Measurements from ENCODE around the gene ARCN1. TPM values are rescaled to one million over a fixed set of nuclear protein-coding genes. Genes with fewer than 3 reads are reported as not detected.
A peak's percentile ranks its signal among the peaks of the same experiment; 100 is the strongest.

ARCN1 gene
- total and polyA plus RNA-seq, 9 of the 15 experiments (the other 6 are each of a cell fraction or from before 2014, with no cell fraction given): 30.0 to 224 (median 76.4) TPM

DNA sequence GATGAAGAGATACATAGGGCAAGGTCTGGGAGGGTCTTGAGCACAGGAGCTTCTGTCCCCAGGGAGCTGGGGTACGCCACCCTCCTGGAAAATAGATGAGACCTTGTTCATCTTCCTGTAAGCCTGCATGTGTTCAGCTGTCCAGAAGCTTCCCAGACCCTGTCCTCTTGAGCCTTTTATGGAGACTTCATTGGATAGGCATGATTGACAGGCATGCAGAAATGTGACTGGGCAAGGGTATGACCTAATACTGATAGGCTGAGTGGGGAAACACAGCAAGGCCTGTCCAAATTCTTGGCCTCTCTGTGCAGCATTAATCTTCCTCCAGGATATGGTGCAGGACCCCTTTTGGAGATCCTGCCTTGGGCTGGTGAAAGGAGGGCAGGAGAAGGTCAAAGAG lies 15.7 kb downstream of the ARCN1 start:
- H3K9ac ChIP-seq (ENCODE audit: insufficient read depth in 1 of 2, low read depth in 2 of 2, low read length in 2 of 2): no peak overlapping the region

DNA sequence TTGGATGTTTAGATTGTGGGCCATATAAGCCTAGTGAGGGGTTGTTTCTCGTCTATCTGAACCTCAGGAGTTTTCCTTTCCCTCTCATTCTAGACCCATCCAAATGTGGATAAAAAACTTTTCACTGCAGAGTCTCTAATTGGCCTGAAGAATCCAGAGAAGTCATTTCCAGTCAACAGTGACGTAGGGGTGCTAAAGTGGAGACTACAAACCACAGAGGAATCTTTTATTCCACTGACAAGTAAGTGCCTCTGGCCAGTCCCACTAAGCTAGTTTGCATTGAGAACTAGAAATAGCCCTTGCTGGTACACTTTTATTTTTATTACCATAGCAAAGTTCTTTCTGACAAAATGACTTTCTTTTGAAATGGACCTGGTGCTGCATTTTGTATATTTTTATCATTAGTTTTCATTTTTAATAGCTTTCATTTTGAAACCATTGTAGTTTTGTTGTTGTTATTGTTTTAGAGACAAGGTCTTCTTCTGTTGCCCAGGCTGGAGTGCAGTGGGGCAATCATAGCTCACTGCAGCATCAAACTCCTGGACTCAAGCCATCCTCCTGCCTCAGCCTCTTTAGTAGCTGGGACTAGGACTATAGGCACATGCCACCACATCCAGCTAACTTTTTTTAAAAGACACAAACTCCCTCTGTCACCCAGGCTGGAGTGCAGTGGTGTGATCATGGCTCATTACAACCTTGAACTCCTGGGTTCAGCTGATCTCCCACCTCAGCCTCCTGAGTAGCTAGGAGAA lies 20.6 kb downstream of the ARCN1 start:
- DNase-seq (ENCODE audit: extremely low read depth in 1 of 4, low spot score in 3 of 4): no peak
- no peak for ATAC-seq
- TF ChIP-seq HMG20B (CRISPR knock-in tag; IDR thresholded peaks at IDR 0.05) (no peak), OTX1 (CRISPR knock-in tag; IDR thresholded peaks at IDR 0.05) (no peak), MEF2A (IDR thresholded peaks at IDR 0.05; ENCODE audit: control insufficient read depth, low read depth, low read length) (no peak), SIN3B (IDR thresholded peaks at IDR 0.05; ENCODE audit: low read depth) (no peak), TFAM (CRISPR knock-in tag; conservative IDR thresholded peaks at IDR 0.05) (no peak), ZNF311 (CRISPR knock-in tag; IDR thresholded peaks at IDR 0.05) (no peak), ZFP1 (CRISPR knock-in tag; IDR thresholded peaks at IDR 0.05) (no peak), MCM7 (IDR thresholded peaks at IDR 0.05) (no peak), CBX8 (IDR thresholded peaks at IDR 0.05; ENCODE audit: borderline replicate concordance, extremely low read depth, low read depth, low read length, poor library complexity, severe bottlenecking) (no peak)

More for the DNA sequence above, 15.7 kb downstream of the ARCN1 start:
- H3K27ac ChIP-seq (ENCODE audit: extremely low read depth, low read depth, low read length): no peak overlapping the region
- no TSS peak for BruUV-seq (replicated peaks)
- no peaks in the 10 kb centered on the region for H3K9me1 ChIP-seq (ENCODE audit: control insufficient read depth, insufficient read depth, low read length)
- POLR2A ChIA-PET: interaction anchor here (0.7 kb wide), 1 partner anchor 11 kb away, joined by 3 read pairs; no protein-coding TSS in a partner anchor
- H4K20me1 ChIP-seq (replicated peaks; ENCODE audit: control insufficient read depth, insufficient read depth, low read length): no peaks in the 10 kb centered on the region
- no peaks in the 10 kb centered on the region for H3K9me3 ChIP-seq (replicated peaks; ENCODE audit: control insufficient read depth, insufficient read depth, low read depth, low read length)
- intact Hi-C loops (cut with micrococcal nuclease): no loop called here
- TF ChIP-seq, protein P1, sequence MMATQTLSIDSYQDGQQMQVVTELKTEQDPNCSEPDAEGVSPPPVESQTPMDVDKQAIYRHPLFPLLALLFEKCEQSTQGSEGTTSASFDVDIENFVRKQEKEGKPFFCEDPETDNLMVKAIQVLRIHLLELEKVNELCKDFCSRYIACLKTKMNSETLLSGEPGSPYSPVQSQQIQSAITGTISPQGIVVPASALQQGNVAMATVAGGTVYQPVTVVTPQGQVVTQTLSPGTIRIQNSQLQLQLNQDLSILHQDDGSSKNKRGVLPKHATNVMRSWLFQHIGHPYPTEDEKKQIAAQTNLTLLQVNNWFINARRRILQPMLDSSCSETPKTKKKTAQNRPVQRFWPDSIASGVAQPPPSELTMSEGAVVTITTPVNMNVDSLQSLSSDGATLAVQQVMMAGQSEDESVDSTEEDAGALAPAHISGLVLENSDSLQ (IDR thresholded peaks at IDR 0.05): peak; percentile 67
- no peak for TF ChIP-seq NEUROD1 (IDR thresholded peaks at IDR 0.05; ENCODE audit: borderline replicate concordance, low read depth, low read length, partially characterized antibody)
- WGBS (ENCODE audit: insufficient coverage, low coverage, missing lambda C conversion rate): 100% methylated on average over 1 of the region's 1 CpG
- FAIRE-seq: no peak
- in situ Hi-C loops (cut with MboI): no loop called here
- CTCF ChIA-PET (ENCODE audit: low intra/inter-chr PET ratio): no interaction called here
- ATAC-seq: no peak
- H3K79me2 ChIP-seq (ENCODE audit: control insufficient read depth, insufficient read depth, low read length): no peaks in the 10 kb centered on the region
- no peak overlapping the region for H2AFZ ChIP-seq (ENCODE audit: low read depth, low read length)
- peaks cover 91% of the 10 kb centered on the region for H3K36me3 ChIP-seq (ENCODE audit: control insufficient read depth, insufficient read depth, low read length)
- H3K27me3 ChIP-seq (ENCODE audit: control insufficient read depth in 2 of 2, insufficient read depth in 2 of 2, low read length in 2 of 2): no peaks in the 10 kb centered on the region
- H3K4me2 ChIP-seq (ENCODE audit: insufficient read depth, low read length): no peak overlapping the region
- no peaks in the 10 kb centered on the region for H3K4me1 ChIP-seq (replicated peaks in 1 of 2; ENCODE audit: control insufficient read depth in 2 of 2, insufficient read depth in 2 of 2, low read length in 2 of 2)
- DNase-seq (ENCODE audit: extremely low read depth in 1 of 4, low spot score in 3 of 4): no peak
- H3K4me3 ChIP-seq: no peak overlapping the region

More for the DNA sequence above, 20.6 kb downstream of the ARCN1 start:
- no TSS peak for BruUV-seq (replicated peaks)
- CTCF ChIA-PET (ENCODE audit: low intra/inter-chr PET ratio): no interaction called here
- no peak overlapping the region for H3K27ac ChIP-seq (ENCODE audit: extremely low read depth, low read depth, low read length)
- no peaks in the 10 kb centered on the region for H3K9me3 ChIP-seq (replicated peaks; ENCODE audit: control insufficient read depth, insufficient read depth, low read depth, low read length)
- H3K4me3 ChIP-seq: no peak overlapping the region
- H2AFZ ChIP-seq (ENCODE audit: low read depth, low read length): no peak overlapping the region
- POLR2A ChIA-PET: interaction anchor here (0.7 to 3.7 kb wide), 6 partner anchors 9 to 81 kb away, joined by 3 to 20 read pairs (median 8); no protein-coding TSS in a partner anchor
- H4K20me1 ChIP-seq (replicated peaks; ENCODE audit: control insufficient read depth, insufficient read depth, low read length): no peaks in the 10 kb centered on the region
- FAIRE-seq: no peak
- H3K27me3 ChIP-seq (ENCODE audit: control insufficient read depth in 2 of 2, insufficient read depth in 2 of 2, low read length in 2 of 2): no peaks in the 10 kb centered on the region
- no peak overlapping the region for H3K9ac ChIP-seq (ENCODE audit: insufficient read depth in 1 of 2, low read depth in 2 of 2, low read length in 2 of 2)
- 64% methylated on average over 2 of the region's 2 CpGs for WGBS (ENCODE audit: insufficient coverage, low coverage, missing lambda C conversion rate)
- H3K9me1 ChIP-seq (ENCODE audit: control insufficient read depth, insufficient read depth, low read length): no peaks in the 10 kb centered on the region
- peaks cover 85% of the 10 kb centered on the region for H3K36me3 ChIP-seq (ENCODE audit: control insufficient read depth, insufficient read depth, low read length)
- no peaks in the 10 kb centered on the region for H3K79me2 ChIP-seq (ENCODE audit: control insufficient read depth, insufficient read depth, low read length)
- intact Hi-C loops (cut with micrococcal nuclease) (no loop called here), in situ Hi-C loops (cut with MboI) (no loop called here)
- H3K4me2 ChIP-seq (ENCODE audit: insufficient read depth, low read length): no peak overlapping the region
- no peaks in the 10 kb centered on the region; a peak in 1 of 5 replicates for H3K4me1 ChIP-seq (replicated peaks in 1 of 2; ENCODE audit: control insufficient read depth in 2 of 2, insufficient read depth in 2 of 2, low read length in 2 of 2)

All from K562 (cell line).